Body of pancreas (tissue), 4 donors: Measurements from ENCODE around the gene REP15.
A peak's percentile ranks its signal among the peaks of the same experiment; 100 is the strongest.

Source experiments
- CTCF ChIP-seq, 7 experiments: fragments of 450-650 bp in 4 of 7; fragments of 200-600 bp in 3 of 7; sonication (generic) in 3 of 7; IDR thresholded peaks; one replicate each; pipeline ENCODE4 v1.5.1; 2016 to 2019; ENCODE audit warnings: antibody characterized with exemption in 7 of 7
- POLR2A ChIP-seq, 3 donors: fragments of 450-650 bp; IDR thresholded peaks; one replicate each; pipeline ENCODE4 v1.6.1; 2016; ENCODE audit warnings: antibody characterized with exemption in 3 of 3, mild to moderate bottlenecking in 2 of 3

DNA sequence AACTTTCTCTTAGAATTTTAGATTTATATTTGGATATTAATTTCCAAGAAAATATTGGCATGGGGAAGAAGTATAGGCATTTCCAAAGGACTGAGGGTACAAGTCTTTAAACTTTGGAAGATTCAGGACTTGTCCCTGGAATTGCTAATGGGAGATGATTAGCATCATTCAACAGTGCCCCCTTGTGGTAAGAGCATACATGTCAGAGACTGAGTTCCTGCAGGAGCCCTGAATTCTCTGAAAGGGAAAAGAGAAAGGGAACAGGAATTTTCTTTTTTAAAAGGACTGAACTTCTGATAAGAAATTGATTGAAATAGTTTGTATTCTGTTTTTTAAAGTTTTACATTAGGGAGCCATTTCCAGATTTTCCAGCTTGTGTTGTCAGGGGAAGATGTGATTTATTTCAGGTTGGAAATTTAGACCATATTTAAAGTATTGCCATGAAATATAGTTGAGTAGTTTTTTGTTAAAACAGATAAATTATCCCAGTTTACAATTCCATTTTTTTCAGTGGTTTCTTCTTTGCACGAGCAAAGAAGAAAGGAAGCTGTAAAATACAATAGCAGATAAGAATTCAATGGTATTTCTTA, 44.0 kb upstream of the REP15 start:
- TF ChIP-seq POLR2A (IDR thresholded peaks at IDR 0.05) (no peak), CTCF (IDR thresholded peaks at IDR 0.05) (peak; percentile 49 to 87 (median 79))
